ENCODE results near the gene FOXA2. TPM values are rescaled to one million over a fixed set of nuclear protein-coding genes. Genes with fewer than 3 reads are reported as not detected.

Gene FOXA2
- total RNA-seq, 2 experiments from 2014 or later, result not detected

DNA sequence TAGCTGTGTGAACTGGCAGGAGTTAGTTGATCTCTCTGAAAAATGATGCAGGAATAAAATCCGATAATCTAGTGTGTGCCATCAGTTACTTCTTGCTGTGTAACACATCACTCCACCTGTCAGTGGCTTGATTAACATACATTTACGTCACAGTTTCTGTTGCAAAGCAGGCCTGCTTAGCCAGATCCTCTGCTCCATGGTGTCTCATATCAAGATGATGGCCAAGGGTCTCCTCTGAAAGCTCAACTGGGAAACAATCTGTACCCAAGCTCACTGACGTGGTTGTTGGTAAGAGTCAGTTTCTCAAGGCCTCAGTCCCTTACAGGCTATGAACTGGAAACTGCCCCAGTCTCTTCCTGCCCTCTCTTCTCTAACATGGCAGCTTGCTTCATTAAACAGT, 51.8 kb downstream of the FOXA2 start:
- Histone ChIP-seq H3K9me3 (ENCODE audit: control insufficient read depth in 1 of 2, insufficient read depth in 1 of 2, low read length in 2 of 2) (peaks cover 0 to 8% of the 10 kb centered on the region in 2 experiments), H3K27me3 (ENCODE audit: control insufficient read depth in 1 of 2, insufficient read depth in 2 of 2, low read length in 2 of 2) (no peaks in the 10 kb centered on the region), H3K36me3 (ENCODE audit: insufficient read depth, low read length) (no peaks in the 10 kb centered on the region), H3K27ac (ENCODE audit: low read depth in 1 of 2, low read length in 2 of 2) (no peak overlapping the region), H3K4me3 (ENCODE audit: low read length) (no peak overlapping the region), H3K4me1 (ENCODE audit: insufficient read depth, low read length) (no peaks in the 10 kb centered on the region)
- ATAC-seq (ENCODE audit: poor library complexity), result no peak
- no peaks in the 10 kb centered on the region for H3K9me3 Mint-ChIP-seq
- TF ChIP-seq CTCF (IDR thresholded peaks at IDR 0.05), result no peak
- intact Hi-C loops (cut with DNase I, micrococcal nuclease), result no loop called here
- ChIA-PET CTCF (no interaction called here), POLR2A (no interaction called here)
- no peak for DNase-seq
- peaks cover 9% of the 10 kb centered on the region for H3K27me3 Mint-ChIP-seq
- no peaks in the 10 kb centered on the region for H3K4me1 Mint-ChIP-seq (ENCODE audit: low read depth)
- no peak overlapping the region for H3K4me3 Mint-ChIP-seq
- H3K36me3 Mint-ChIP-seq (ENCODE audit: low read depth), result no peaks in the 10 kb centered on the region
- H3K27ac Mint-ChIP-seq, result no peak overlapping the region

GRCh38 chr20:22531756-22532155, 52.6 kb downstream of the FOXA2 start:
- H3K9me3 Mint-ChIP-seq, result no peaks in the 10 kb centered on the region
- no peak for TF ChIP-seq CTCF (IDR thresholded peaks at IDR 0.05)
- ATAC-seq (ENCODE audit: poor library complexity), result no peak
- Histone ChIP-seq H3K4me3 (ENCODE audit: low read length) (no peak overlapping the region), H3K27me3 (ENCODE audit: control insufficient read depth in 1 of 2, insufficient read depth in 2 of 2, low read length in 2 of 2) (no peaks in the 10 kb centered on the region), H3K9me3 (ENCODE audit: control insufficient read depth in 1 of 2, insufficient read depth in 1 of 2, low read length in 2 of 2) (peaks cover 0 to 8% of the 10 kb centered on the region in 2 experiments), H3K36me3 (ENCODE audit: insufficient read depth, low read length) (no peaks in the 10 kb centered on the region), H3K27ac (ENCODE audit: low read depth in 1 of 2, low read length in 2 of 2) (no peak overlapping the region), H3K4me1 (ENCODE audit: insufficient read depth, low read length) (no peaks in the 10 kb centered on the region)
- POLR2A ChIA-PET, result no interaction called here
- no peak overlapping the region for H3K27ac Mint-ChIP-seq
- H3K36me3 Mint-ChIP-seq (ENCODE audit: low read depth), result no peaks in the 10 kb centered on the region
- DNase-seq, result no peak
- peaks cover 5% of the 10 kb centered on the region for H3K27me3 Mint-ChIP-seq
- no peaks in the 10 kb centered on the region for H3K4me1 Mint-ChIP-seq (ENCODE audit: low read depth)
- CTCF ChIA-PET, result no interaction called here
- H3K4me3 Mint-ChIP-seq, result no peak overlapping the region
- intact Hi-C loops (cut with DNase I, micrococcal nuclease), result no loop called here

DNA sequence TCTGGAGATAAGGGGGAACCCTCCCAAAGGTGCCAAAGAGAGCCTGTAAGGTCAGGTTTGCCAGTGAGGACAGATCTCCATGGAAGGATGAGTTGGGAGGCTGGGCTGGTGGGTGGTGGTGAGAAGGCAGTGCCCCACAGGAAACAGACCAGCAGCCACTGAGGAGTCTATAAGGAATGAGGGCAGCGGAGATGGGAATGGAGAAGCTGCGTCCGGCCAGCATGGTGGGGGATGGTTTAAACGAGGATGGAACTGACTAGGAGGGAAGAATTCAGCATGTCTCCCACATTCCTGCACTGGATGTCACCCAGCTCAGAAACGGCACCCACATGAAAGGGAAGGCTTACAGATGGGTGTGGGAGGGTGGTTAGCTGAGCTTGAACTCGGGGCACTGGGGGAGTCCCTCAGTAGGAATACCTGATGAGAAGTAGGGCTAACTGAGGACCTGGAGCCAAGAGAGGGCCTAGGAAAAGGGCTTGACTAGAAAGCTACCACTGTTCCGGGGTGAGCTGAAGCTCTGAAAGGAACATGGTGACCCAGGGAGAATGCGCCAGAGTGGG, 53.2 kb downstream of the FOXA2 start:
- H3K4me3 ChIP-seq (ENCODE audit: low read length), result no peak overlapping the region
- H3K9me3 Mint-ChIP-seq, result no peaks in the 10 kb centered on the region
- no peak for DNase-seq
- H3K27ac ChIP-seq (ENCODE audit: low read depth in 1 of 2, low read length in 2 of 2), result no peak overlapping the region
- H3K9me3 ChIP-seq (ENCODE audit: control insufficient read depth in 1 of 2, insufficient read depth in 1 of 2, low read length in 2 of 2), result peaks cover 0 to 8% of the 10 kb centered on the region in 2 experiments
- H3K27ac Mint-ChIP-seq, result no peak overlapping the region
- intact Hi-C loops (cut with DNase I, micrococcal nuclease), result no loop called here
- ChIA-PET POLR2A (no interaction called here), CTCF (no interaction called here)
- no peaks in the 10 kb centered on the region for H3K4me1 ChIP-seq (ENCODE audit: insufficient read depth, low read length)
- H3K27me3 ChIP-seq (ENCODE audit: control insufficient read depth in 1 of 2, insufficient read depth in 2 of 2, low read length in 2 of 2), result no peaks in the 10 kb centered on the region
- ATAC-seq (ENCODE audit: poor library complexity), result no peak
- no peaks in the 10 kb centered on the region for H3K36me3 ChIP-seq (ENCODE audit: insufficient read depth, low read length)
- H3K27me3 Mint-ChIP-seq, result peaks cover 5% of the 10 kb centered on the region
- no peak overlapping the region for H3K4me3 Mint-ChIP-seq
- H3K36me3 Mint-ChIP-seq (ENCODE audit: low read depth), result no peaks in the 10 kb centered on the region
- H3K4me1 Mint-ChIP-seq (ENCODE audit: low read depth), result no peaks in the 10 kb centered on the region
- no peak for TF ChIP-seq CTCF (IDR thresholded peaks at IDR 0.05)

Measured in CD4-positive, alpha-beta T cell (primary cell).